ENCODE results near the gene FBRSL1. TPM values are rescaled to one million over a fixed set of nuclear protein-coding genes. Genes with fewer than 3 reads are reported as not detected.
"Not testable (repeated sequence)": the region's sequence is repeated elsewhere in the genome, so short reads cannot be mapped to it uniquely, and the experiment has no call there.

The FBRSL1 gene
- total and polyA plus RNA-seq, 2 donors (not counting 3 experiments of a cell fraction or from before 2014, with no cell fraction given), result 19.3 to 79.8 TPM

GRCh38 chr12:132464304-132464703 lies 25.6 kb upstream of the FBRSL1 start:
- H3K4me1 ChIP-seq (ENCODE audit: control insufficient read depth, extremely low read depth, insufficient read depth, low read length); H3K4me2 ChIP-seq (ENCODE audit: insufficient read depth, low read length); POLR2A ChIA-PET; dilution Hi-C loops (cut with MboI; ENCODE audit: extremely low pct_ligation_motif_present, low sequenced_read_pairs); H3K27me3 ChIP-seq (ENCODE audit: control insufficient read depth in 2 of 2, insufficient read depth in 2 of 2, low read length in 2 of 2); H3K9ac ChIP-seq (replicated peaks; ENCODE audit: extremely low read depth, insufficient read depth, low read length); H3K79me2 ChIP-seq (ENCODE audit: control insufficient read depth, insufficient read depth, low read length); H3K4me3 ChIP-seq (replicated peaks in 1 of 3; ENCODE audit: insufficient read depth in 1 of 3, low read depth in 1 of 3, low read length in 3 of 3); H3K9me3 ChIP-seq (replicated peaks; ENCODE audit: control insufficient read depth, insufficient read depth, low read length); CTCF ChIA-PET; H3K36me3 ChIP-seq (ENCODE audit: control insufficient read depth in 2 of 2, extremely low read depth in 1 of 2, insufficient read depth in 2 of 2, low read length in 2 of 2); H3K9me1 ChIP-seq (replicated peaks; ENCODE audit: control insufficient read depth, extremely low read depth, insufficient read depth, low read length); H3K27ac ChIP-seq (ENCODE audit: insufficient read depth, low read depth, low read length); FAIRE-seq; H4K20me1 ChIP-seq (replicated peaks; ENCODE audit: control insufficient read depth, extremely low read depth, insufficient read depth, low read length); DNase-seq (ENCODE audit: low read depth, low spot score); BruUV-seq (replicated peaks); H2AFZ ChIP-seq (ENCODE audit: low read depth, low read length): not testable (repeated sequence)
- intact Hi-C loops (cut with micrococcal nuclease), result loop anchor here (10.0 kb wide), 1 partner anchor 60 kb away; no protein-coding TSS in a partner anchor

- Histone ChIP-seq H3K4me3 (replicated peaks in 1 of 3; ENCODE audit: insufficient read depth in 1 of 3, low read depth in 1 of 3, low read length in 3 of 3) (no peak overlapping the region), H4K20me1 (replicated peaks; ENCODE audit: control insufficient read depth, extremely low read depth, insufficient read depth, low read length) (no peaks in the 10 kb centered on the region), H3K4me1 (ENCODE audit: control insufficient read depth, extremely low read depth, insufficient read depth, low read length) (no peaks in the 10 kb centered on the region), H3K4me2 (ENCODE audit: insufficient read depth, low read length) (no peak overlapping the region), H3K9me3 (replicated peaks; ENCODE audit: control insufficient read depth, insufficient read depth, low read length) (no peaks in the 10 kb centered on the region), H3K79me2 (ENCODE audit: control insufficient read depth, insufficient read depth, low read length) (no peaks in the 10 kb centered on the region), H3K27me3 (ENCODE audit: control insufficient read depth in 2 of 2, insufficient read depth in 2 of 2, low read length in 2 of 2) (no peaks in the 10 kb centered on the region), H3K9ac (replicated peaks; ENCODE audit: extremely low read depth, insufficient read depth, low read length) (no peak overlapping the region), H2AFZ (ENCODE audit: low read depth, low read length) (no peak overlapping the region), H3K27ac (ENCODE audit: insufficient read depth, low read depth, low read length) (no peak overlapping the region), H3K36me3 (ENCODE audit: control insufficient read depth in 2 of 2, extremely low read depth in 1 of 2, insufficient read depth in 2 of 2, low read length in 2 of 2) (no peaks in the 10 kb centered on the region), H3K9me1 (replicated peaks; ENCODE audit: control insufficient read depth, extremely low read depth, insufficient read depth, low read length) (no peaks in the 10 kb centered on the region)
- dilution Hi-C loops (cut with MboI; ENCODE audit: extremely low pct_ligation_motif_present, low sequenced_read_pairs) (no loop called here), intact Hi-C loops (cut with micrococcal nuclease) (loop anchor here (10.0 kb wide), 1 partner anchor 60 kb away; no protein-coding TSS in a partner anchor)
- DNase-seq (ENCODE audit: low read depth, low spot score), result no peak
- CTCF ChIA-PET, result no interaction called here
- TF ChIP-seq, protein P1, sequence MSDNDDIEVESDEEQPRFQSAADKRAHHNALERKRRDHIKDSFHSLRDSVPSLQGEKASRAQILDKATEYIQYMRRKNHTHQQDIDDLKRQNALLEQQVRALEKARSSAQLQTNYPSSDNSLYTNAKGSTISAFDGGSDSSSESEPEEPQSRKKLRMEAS (IDR thresholded peaks at IDR 0.05; ENCODE audit: insufficient read depth, insufficient read length), result no peak
- TF ChIP-seq, protein P2, sequence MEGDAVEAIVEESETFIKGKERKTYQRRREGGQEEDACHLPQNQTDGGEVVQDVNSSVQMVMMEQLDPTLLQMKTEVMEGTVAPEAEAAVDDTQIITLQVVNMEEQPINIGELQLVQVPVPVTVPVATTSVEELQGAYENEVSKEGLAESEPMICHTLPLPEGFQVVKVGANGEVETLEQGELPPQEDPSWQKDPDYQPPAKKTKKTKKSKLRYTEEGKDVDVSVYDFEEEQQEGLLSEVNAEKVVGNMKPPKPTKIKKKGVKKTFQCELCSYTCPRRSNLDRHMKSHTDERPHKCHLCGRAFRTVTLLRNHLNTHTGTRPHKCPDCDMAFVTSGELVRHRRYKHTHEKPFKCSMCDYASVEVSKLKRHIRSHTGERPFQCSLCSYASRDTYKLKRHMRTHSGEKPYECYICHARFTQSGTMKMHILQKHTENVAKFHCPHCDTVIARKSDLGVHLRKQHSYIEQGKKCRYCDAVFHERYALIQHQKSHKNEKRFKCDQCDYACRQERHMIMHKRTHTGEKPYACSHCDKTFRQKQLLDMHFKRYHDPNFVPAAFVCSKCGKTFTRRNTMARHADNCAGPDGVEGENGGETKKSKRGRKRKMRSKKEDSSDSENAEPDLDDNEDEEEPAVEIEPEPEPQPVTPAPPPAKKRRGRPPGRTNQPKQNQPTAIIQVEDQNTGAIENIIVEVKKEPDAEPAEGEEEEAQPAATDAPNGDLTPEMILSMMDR (IDR thresholded peaks at IDR 0.05; ENCODE audit: extremely low read depth in 1 of 2, insufficient read depth in 1 of 2, low read depth in 1 of 2, low read length in 2 of 2), result no peak
- TF ChIP-seq JUN (IDR thresholded peaks at IDR 0.05; ENCODE audit: borderline replicate concordance, insufficient read depth, insufficient read length, low read depth), result no peak
- no peak for TF ChIP-seq FOS (IDR thresholded peaks at IDR 0.05; ENCODE audit: borderline replicate concordance, insufficient read depth, low read length)
- TF ChIP-seq POLR2A (IDR thresholded peaks at IDR 0.05; ENCODE audit: low read depth, low read length), result no peak
- no peak for TF ChIP-seq MYC (IDR thresholded peaks at IDR 0.05; ENCODE audit: low read depth, low read length)
- TF ChIP-seq POLR2AphosphoS5 (IDR thresholded peaks at IDR 0.05; ENCODE audit: insufficient read depth, low read depth, low read length), result no peak
- no peak for TF ChIP-seq EZH2 (IDR thresholded peaks at IDR 0.05; ENCODE audit: borderline replicate concordance, low read depth, low read length, severe bottlenecking)
- no TSS peak for BruUV-seq (replicated peaks)
- POLR2A ChIA-PET, result no interaction called here
- FAIRE-seq, result no peak
Measured at GRCh38 chr12:132464820-132465219, 25.1 kb upstream of the FBRSL1 start.
